Activated CD8-positive, alpha-beta memory T cell treated with anti-CD3 and anti-CD28 coated beads, Interleukin-2, amount 50 U/mL, for 48 hours (primary cell): ENCODE results near the gene NME5.

ENCODE experiments used
- DNase-seq: peaks from one replicate; pipeline ENCODE4 v3.0.0-alpha.2; 2020

NME5 gene

GRCh38 chr5:138132543-138132942 lies 6.7 kb downstream of the NME5 start:
- no peak for DNase-seq

GRCh38 chr5:138129347-138129746 lies 9.9 kb downstream of the NME5 start:
- no peak for DNase-seq

GRCh38 chr5:138128334-138128733 lies 10.9 kb downstream of the NME5 start:
- no peak for DNase-seq

GRCh38 chr5:138115254-138115653 lies 24.0 kb downstream of the NME5 start:
- DNase-seq: no peak

GRCh38 chr5:138111937-138112336 lies 27.3 kb downstream of the NME5 start:
- DNase-seq: no peak

GRCh38 chr5:138111181-138111580 lies 28.0 kb downstream of the NME5 start:
- DNase-seq: no peak

GRCh38 chr5:138110266-138110963 lies 28.8 kb downstream of the NME5 start:
- no peak for DNase-seq

- DNase-seq: no peak
These were observed 29.6 kb downstream of the NME5 start for GRCh38 chr5:138109463-138110265.

GRCh38 chr5:138107213-138107612 lies 32.0 kb downstream of the NME5 start:
- no peak for DNase-seq

GRCh38 chr5:138105709-138106108 lies 33.5 kb downstream of the NME5 start:
- DNase-seq: no peak

GRCh38 chr5:138103319-138103637 lies 36.0 kb downstream of the NME5 start:
- no peak for DNase-seq

GRCh38 chr5:138102454-138103318 lies 36.5 kb downstream of the NME5 start:
- DNase-seq: no peak

GRCh38 chr5:138096997-138097828 lies 42.0 kb downstream of the NME5 start:
- no peak for DNase-seq

- DNase-seq: no peak
These were observed 42.9 kb downstream of the NME5 start for GRCh38 chr5:138096363-138096762.

GRCh38 chr5:138095100-138095907 lies 43.9 kb downstream of the NME5 start:
- no peak for DNase-seq

GRCh38 chr5:138093036-138093435 lies 46.2 kb downstream of the NME5 start:
- no peak for DNase-seq

- DNase-seq: no peak
These were observed 46.9 kb downstream of the NME5 start for GRCh38 chr5:138092301-138092700.

- DNase-seq: no peak
These were observed 47.5 kb downstream of the NME5 start for GRCh38 chr5:138091685-138092084.

GRCh38 chr5:138083702-138084101 lies 55.5 kb downstream of the NME5 start, which contains the start of gene WNT8A:
TSS of gene WNT8A (plus strand) at chr5:138084033. CDS start at chr5:138084128, 95 bp downstream.
- no peak for DNase-seq

GRCh38 chr5:138082033-138082432 lies 57.2 kb downstream of the NME5 start:
- DNase-seq: no peak

- no peak for DNase-seq
These were observed 61.1 kb downstream of the NME5 start for GRCh38 chr5:138078006-138078643.
